GM23338 (cell line): ENCODE results near the gene OR51D1. TPM values are rescaled to one million over a fixed set of nuclear protein-coding genes. Genes with fewer than 3 reads are reported as not detected.
A peak's percentile ranks its signal among the peaks of the same experiment; 100 is the strongest.

Experiments used
- ATAC-seq: fragments of 200-7000 bp; cut with Tn5 transposase; 3 replicates; pipeline ENCODE4 v1.9.1; 2020
- DNase-seq: peaks from one replicate; pipeline ENCODE4 v3.0.0-alpha.2; 2015; ENCODE audit warnings: low spot score
- H2AFZ ChIP-seq: fragments of 200-600 bp; sonication (generic); 2 replicates; pipeline ENCODE4 v1.8.0; 2016; ENCODE audit warnings: antibody characterized with exemption, mild to moderate bottlenecking, moderate library complexity
- H3F3A ChIP-seq: fragments of 200-600 bp; sonication (generic); replicated peaks from 2 replicates; pipeline ENCODE4 v1.8.0; 2017; ENCODE audit warnings: antibody characterized with exemption, mixed run types, low read depth
- H3K27ac ChIP-seq: fragments of 200-600 bp; sonication (generic); 2 replicates; pipeline ENCODE4 v1.6.1; 2016; ENCODE audit warnings: low read depth
- H3K27me3 ChIP-seq: fragments of 200-600 bp; sonication (generic); 2 replicates; pipeline ENCODE4 v1.8.0; 2016; ENCODE audit warnings: mild to moderate bottlenecking, mixed run types, moderate library complexity; ENCODE audit not compliant: insufficient read depth
- H3K36me3 ChIP-seq: fragments of 200-600 bp; sonication (generic); 2 replicates; pipeline ENCODE4 v1.8.0; 2016; ENCODE audit warnings: mild to moderate bottlenecking; ENCODE audit not compliant: insufficient read depth
- H3K4me1 ChIP-seq: fragments of 200-600 bp; sonication (generic); 2 replicates; pipeline ENCODE4 v1.8.0; 2016; ENCODE audit warnings: mild to moderate bottlenecking, moderate library complexity; ENCODE audit not compliant: insufficient read depth
- H3K4me2 ChIP-seq: fragments of 200-600 bp; sonication (generic); 2 replicates; pipeline ENCODE4 v1.7.1; 2017; ENCODE audit warnings: mixed run types
- H3K4me3 ChIP-seq: fragments of 200-600 bp; sonication (generic); 2 replicates; pipeline ENCODE4 v1.6.1; 2016; ENCODE audit warnings: mixed run types
- H3K79me2 ChIP-seq: fragments of 200-600 bp; sonication (generic); replicated peaks from 2 replicates; pipeline ENCODE4 v1.8.0; 2017; ENCODE audit warnings: mild to moderate bottlenecking; ENCODE audit not compliant: insufficient read depth
- H3K9me2 ChIP-seq: fragments of 200-600 bp; sonication (generic); 2 replicates; pipeline ENCODE4 v1.8.0; 2017; ENCODE audit not compliant: insufficient read depth
- H4K20me1 ChIP-seq: fragments of 200-600 bp; sonication (generic); replicated peaks from 2 replicates; pipeline ENCODE4 v1.8.0; 2017; ENCODE audit warnings: mild to moderate bottlenecking; ENCODE audit not compliant: insufficient read depth
- H3K27ac Mint-ChIP-seq: 2 replicates; pipeline ENCODE4 v1.8.0; 2020; ENCODE audit warnings: inconsistent platforms, mild to moderate bottlenecking, moderate library complexity, mixed read lengths
- H3K27me3 Mint-ChIP-seq: 3 replicates; pipeline ENCODE4 v1.8.0; 2022; ENCODE audit warnings: low read depth, mild to moderate bottlenecking, moderate library complexity, mixed read lengths, inconsistent platforms; ENCODE audit not compliant: insufficient read depth, poor library complexity
- H3K36me3 Mint-ChIP-seq: 3 replicates; pipeline ENCODE4 v1.8.0; 2021; ENCODE audit warnings: low read depth, mild to moderate bottlenecking, inconsistent platforms, moderate library complexity, mixed read lengths
- H3K4me1 Mint-ChIP-seq: 3 replicates; pipeline ENCODE4 v1.8.0; 2020; ENCODE audit warnings: mild to moderate bottlenecking, inconsistent platforms, mixed read lengths
- H3K4me3 Mint-ChIP-seq: 3 replicates; pipeline ENCODE4 v1.8.0; 2021; ENCODE audit warnings: moderate library complexity, mild to moderate bottlenecking, inconsistent platforms, mixed read lengths
- H3K9me3 Mint-ChIP-seq: 3 replicates; pipeline ENCODE4 v1.8.0; 2020; ENCODE audit warnings: moderate library complexity, mild to moderate bottlenecking, inconsistent platforms, mixed read lengths
- CREB1 ChIP-seq: fragments of 250-450 bp; sonication (Bioruptor Pico); IDR thresholded peaks from 2 replicates; pipeline ENCODE4 v1.5.0; 2020; ENCODE audit warnings: low read depth, mild to moderate bottlenecking, moderate library complexity
- ETS1 ChIP-seq: IDR thresholded peaks from 2 replicates; pipeline ENCODE4 v1.6.1; 2016; ENCODE audit warnings: antibody characterized with exemption
- EZH2phosphoT487 ChIP-seq: fragments of 200-600 bp; sonication (generic); IDR thresholded peaks from one replicate; pipeline ENCODE4 v1.8.1; 2018; ENCODE audit warnings: antibody characterized with exemption; ENCODE audit not compliant: unreplicated experiment
- NANOG ChIP-seq: IDR thresholded peaks from 2 replicates; pipeline ENCODE4 v1.6.1; 2016; ENCODE audit warnings: antibody characterized with exemption, borderline replicate concordance
- POLR2AphosphoS5 ChIP-seq: IDR thresholded peaks from 2 replicates; pipeline ENCODE4 v1.6.1; 2016; ENCODE audit warnings: antibody characterized with exemption, low read depth
- STAT1 ChIP-seq: IDR thresholded peaks from one replicate; pipeline ENCODE4 v1.6.1; 2016; ENCODE audit warnings: antibody characterized with exemption; ENCODE audit not compliant: unreplicated experiment
- ZNF114 ChIP-seq: fragments of 250-450 bp; sonication (Bioruptor Pico); IDR thresholded peaks from 2 replicates; pipeline ENCODE4 v1.5.0; 2020; ENCODE audit warnings: mild to moderate bottlenecking, moderate library complexity
- ZNF462 ChIP-seq: fragments of 250-450 bp; sonication (Bioruptor Pico); IDR thresholded peaks from 2 replicates; pipeline ENCODE4 v1.5.0; 2020; ENCODE audit warnings: mild to moderate bottlenecking, moderate library complexity
- polyA plus RNA-seq: library from polyadenylated mRNA; unstranded; fragments of >200 nt; fragmentation: Nextera tagmentation; extraction: Ambion mirVana; gene quantifications from 2 replicates; pipeline ENCODE4 v1.2.1, GENCODE V29; 2016
- total RNA-seq: library from RNA; depleted of rRNA; stranded (reverse); fragments of >200 nt; shearing (Covaris generic); gene quantifications from 2 replicates; pipeline ENCODE4 v1.2.3, GENCODE V29; 2014
- TF ChIP-seq, protein P1 (sequence below), 2 experiments: fragments of 200-600 bp in 1 of 2; sonication (generic) in 1 of 2; conservative IDR thresholded peaks; 2 replicates each; pipeline versions ENCODE4 v1.5.1 to v1.6.1; 2016 to 2017; ENCODE audit warnings: antibody characterized with exemption in 2 of 2, low read depth in 2 of 2, mild to moderate bottlenecking in 2 of 2, moderate library complexity in 1 of 2

Gene OR51D1
- total and polyA plus RNA-seq, 2 experiments from 2014 or later = not detected

DNA sequence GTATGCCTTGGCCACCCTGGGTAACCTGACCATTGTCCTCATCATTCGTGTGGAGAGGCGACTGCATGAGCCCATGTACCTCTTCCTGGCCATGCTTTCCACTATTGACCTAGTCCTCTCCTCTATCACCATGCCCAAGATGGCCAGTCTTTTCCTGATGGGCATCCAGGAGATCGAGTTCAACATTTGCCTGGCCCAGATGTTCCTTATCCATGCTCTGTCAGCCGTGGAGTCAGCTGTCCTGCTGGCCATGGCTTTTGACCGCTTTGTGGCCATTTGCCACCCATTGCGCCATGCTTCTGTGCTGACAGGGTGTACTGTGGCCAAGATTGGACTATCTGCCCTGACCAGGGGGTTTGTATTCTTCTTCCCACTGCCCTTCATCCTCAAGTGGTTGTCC lies 2.7 kb downstream of the OR51D1 start (continued):
- TF ChIP-seq ZNF462 (CRISPR knock-in tag) (no peak), NANOG (no peak), STAT1 (no peak), ETS1 (no peak)

DNA sequence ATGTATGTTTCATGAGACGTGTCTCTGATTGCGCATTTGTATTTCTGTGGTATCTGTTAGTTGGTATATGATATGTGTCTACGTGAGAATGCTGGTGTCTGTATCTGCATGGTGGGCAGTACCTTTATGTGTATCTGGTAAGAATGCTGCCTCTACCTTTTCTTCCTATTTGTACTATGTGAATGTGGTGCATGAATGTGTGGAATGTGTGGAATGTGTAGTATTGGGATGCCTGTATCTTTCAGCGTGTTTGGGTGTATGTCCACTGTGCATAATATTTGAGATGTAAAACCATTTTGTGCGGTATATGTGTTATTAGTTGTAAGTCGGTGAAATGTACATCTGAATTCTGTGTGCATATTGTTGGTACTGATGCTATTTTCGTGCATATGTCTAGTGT lies 4.2 kb downstream of the OR51D1 start:
- DNase-seq = peak; percentile 9
- Histone ChIP-seq H3K36me3 (no peaks in the 10 kb centered on the region), H4K20me1 (no peaks in the 10 kb centered on the region), H3K79me2 (no peaks in the 10 kb centered on the region), H3K27ac (no peak overlapping the region), H3F3A (no peaks in the 10 kb centered on the region), H3K4me1 (no peaks in the 10 kb centered on the region), H3K4me2 (no peak overlapping the region), H3K27me3 (no peaks in the 10 kb centered on the region), H2AFZ (no peak overlapping the region), H3K4me3 (no peak overlapping the region), H3K9me2 (peaks cover 16% of the 10 kb centered on the region; the same call in 1 of the 2 replicates)
- ATAC-seq = no peak
- no peak overlapping the region for H3K4me3 Mint-ChIP-seq
- H3K4me1 Mint-ChIP-seq = no peaks in the 10 kb centered on the region; the same call in 2 of the 3 replicates
- no peak overlapping the region for H3K27ac Mint-ChIP-seq
- H3K9me3 Mint-ChIP-seq = no peaks in the 10 kb centered on the region
- H3K27me3 Mint-ChIP-seq = peaks cover 4% of the 10 kb centered on the region
- no peaks in the 10 kb centered on the region for H3K36me3 Mint-ChIP-seq
- TF ChIP-seq CREB1 (CRISPR knock-in tag) (no peak), STAT1 (no peak), ZNF114 (no peak), POLR2AphosphoS5 (no peak), ETS1 (no peak), EZH2phosphoT487 (no peak)
- TF ChIP-seq, protein P1, sequence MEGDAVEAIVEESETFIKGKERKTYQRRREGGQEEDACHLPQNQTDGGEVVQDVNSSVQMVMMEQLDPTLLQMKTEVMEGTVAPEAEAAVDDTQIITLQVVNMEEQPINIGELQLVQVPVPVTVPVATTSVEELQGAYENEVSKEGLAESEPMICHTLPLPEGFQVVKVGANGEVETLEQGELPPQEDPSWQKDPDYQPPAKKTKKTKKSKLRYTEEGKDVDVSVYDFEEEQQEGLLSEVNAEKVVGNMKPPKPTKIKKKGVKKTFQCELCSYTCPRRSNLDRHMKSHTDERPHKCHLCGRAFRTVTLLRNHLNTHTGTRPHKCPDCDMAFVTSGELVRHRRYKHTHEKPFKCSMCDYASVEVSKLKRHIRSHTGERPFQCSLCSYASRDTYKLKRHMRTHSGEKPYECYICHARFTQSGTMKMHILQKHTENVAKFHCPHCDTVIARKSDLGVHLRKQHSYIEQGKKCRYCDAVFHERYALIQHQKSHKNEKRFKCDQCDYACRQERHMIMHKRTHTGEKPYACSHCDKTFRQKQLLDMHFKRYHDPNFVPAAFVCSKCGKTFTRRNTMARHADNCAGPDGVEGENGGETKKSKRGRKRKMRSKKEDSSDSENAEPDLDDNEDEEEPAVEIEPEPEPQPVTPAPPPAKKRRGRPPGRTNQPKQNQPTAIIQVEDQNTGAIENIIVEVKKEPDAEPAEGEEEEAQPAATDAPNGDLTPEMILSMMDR (conservative IDR thresholded peaks at IDR 0.05; ENCODE audit: low read depth in 2 of 2) = no peak
